Measurements from ENCODE around the gene NCAM1. TPM values are rescaled to one million over a fixed set of nuclear protein-coding genes. Genes with fewer than 3 reads are reported as not detected.

Gene NCAM1
- total and polyA plus RNA-seq, 2 donors (not counting 1 experiment from before 2014, with no cell fraction given) = 0.17 to 2.6 TPM

GRCh38 chr11:112949781-112950575 lies 11.2 kb upstream of the NCAM1 start:
- no peaks in the 10 kb centered on the region for H3K79me2 ChIP-seq (ENCODE audit: control insufficient read depth, insufficient read depth, low read length)
- TF ChIP-seq EZH2 (IDR thresholded peaks at IDR 0.05; ENCODE audit: low read length, missing control alignments) = no peak
- TF ChIP-seq CTCF (conservative IDR thresholded peaks at IDR 0.05 in 1 of 2, IDR thresholded peaks at IDR 0.05 in 1 of 2; ENCODE audit: low read depth in 1 of 2, low read length in 2 of 2) = no peak
- H3K27me3 ChIP-seq (ENCODE audit: control insufficient read depth, insufficient read depth, low read length) = no peaks in the 10 kb centered on the region
- no peaks in the 10 kb centered on the region for H3K4me1 ChIP-seq (ENCODE audit: control insufficient read depth, extremely low read depth, insufficient read depth, low read length)
- H4K20me1 ChIP-seq (ENCODE audit: control insufficient read depth, extremely low read depth, insufficient read depth, low read length) = no peaks in the 10 kb centered on the region
- H3K4me3 ChIP-seq (replicated peaks in 1 of 4; ENCODE audit: control extremely low read depth in 1 of 4, insufficient read depth in 1 of 4, low read depth in 3 of 4, low read length in 4 of 4) = no peak overlapping the region
- H3K9me3 ChIP-seq (ENCODE audit: control insufficient read depth, insufficient read depth, low read depth, low read length) = no peaks in the 10 kb centered on the region
- H3K4me2 ChIP-seq (ENCODE audit: extremely low read depth, insufficient read depth, low read length) = no peak overlapping the region
- H3K27ac ChIP-seq (ENCODE audit: insufficient read depth, low read length) = no peak overlapping the region
- DNase-seq (ENCODE audit: low read depth in 2 of 2) = no peak
- no peak overlapping the region for H3K9ac ChIP-seq (ENCODE audit: insufficient read depth, low read length)
- no peak overlapping the region for H2AFZ ChIP-seq (ENCODE audit: low read length)
- H3K36me3 ChIP-seq (ENCODE audit: control insufficient read depth, insufficient read depth, low read length) = no peaks in the 10 kb centered on the region

GRCh38 chr11:112958670-112959069 lies 2.5 kb upstream of the NCAM1 start:
- Histone ChIP-seq H3K27ac (ENCODE audit: insufficient read depth, low read length) (no peak overlapping the region), H3K36me3 (ENCODE audit: control insufficient read depth, insufficient read depth, low read length) (no peaks in the 10 kb centered on the region), H3K9ac (ENCODE audit: insufficient read depth, low read length) (no peak overlapping the region), H3K4me1 (ENCODE audit: control insufficient read depth, extremely low read depth, insufficient read depth, low read length) (no peaks in the 10 kb centered on the region), H3K4me2 (ENCODE audit: extremely low read depth, insufficient read depth, low read length) (no peak overlapping the region), H3K27me3 (ENCODE audit: control insufficient read depth, insufficient read depth, low read length) (peaks cover 10% of the 10 kb centered on the region), H3K4me3 (replicated peaks in 1 of 4; ENCODE audit: control extremely low read depth in 1 of 4, insufficient read depth in 1 of 4, low read depth in 3 of 4, low read length in 4 of 4) (no peak overlapping the region), H2AFZ (ENCODE audit: low read length) (no peak overlapping the region), H3K9me3 (ENCODE audit: control insufficient read depth, insufficient read depth, low read depth, low read length) (no peaks in the 10 kb centered on the region), H4K20me1 (ENCODE audit: control insufficient read depth, extremely low read depth, insufficient read depth, low read length) (no peaks in the 10 kb centered on the region), H3K79me2 (ENCODE audit: control insufficient read depth, insufficient read depth, low read length) (no peaks in the 10 kb centered on the region)
- TF ChIP-seq EZH2 (IDR thresholded peaks at IDR 0.05; ENCODE audit: low read length, missing control alignments) = no peak
- peak in 1 of 2 donors; percentile 28 for TF ChIP-seq CTCF (conservative IDR thresholded peaks at IDR 0.05 in 1 of 2, IDR thresholded peaks at IDR 0.05 in 1 of 2; ENCODE audit: low read depth in 1 of 2, low read length in 2 of 2)
- DNase-seq (ENCODE audit: low read depth in 2 of 2) = peak; percentile 30 to 55

- DNase-seq (ENCODE audit: low read depth in 2 of 2) = peak in 1 of 2 donors; percentile 7
- no peaks in the 10 kb centered on the region for H4K20me1 ChIP-seq (ENCODE audit: control insufficient read depth, extremely low read depth, insufficient read depth, low read length)
- no peaks in the 10 kb centered on the region for H3K36me3 ChIP-seq (ENCODE audit: control insufficient read depth, insufficient read depth, low read length)
- no peak overlapping the region for H3K9ac ChIP-seq (ENCODE audit: insufficient read depth, low read length)
- H3K4me2 ChIP-seq (ENCODE audit: extremely low read depth, insufficient read depth, low read length) = peak overlapping the region; percentile 80
- no peak overlapping the region for H3K27ac ChIP-seq (ENCODE audit: insufficient read depth, low read length)
- TF ChIP-seq EZH2 (IDR thresholded peaks at IDR 0.05; ENCODE audit: low read length, missing control alignments) = peak; percentile 85
- TF ChIP-seq CTCF (conservative IDR thresholded peaks at IDR 0.05 in 1 of 2, IDR thresholded peaks at IDR 0.05 in 1 of 2; ENCODE audit: low read depth in 1 of 2, low read length in 2 of 2) = no peak
- H3K27me3 ChIP-seq (ENCODE audit: control insufficient read depth, insufficient read depth, low read length) = peaks cover 11% of the 10 kb centered on the region
- peak overlapping the region; percentile 39 to 71 (median 50) for H3K4me3 ChIP-seq (replicated peaks in 1 of 4; ENCODE audit: control extremely low read depth in 1 of 4, insufficient read depth in 1 of 4, low read depth in 3 of 4, low read length in 4 of 4)
- H3K79me2 ChIP-seq (ENCODE audit: control insufficient read depth, insufficient read depth, low read length) = no peaks in the 10 kb centered on the region
- H3K9me3 ChIP-seq (ENCODE audit: control insufficient read depth, insufficient read depth, low read depth, low read length) = no peaks in the 10 kb centered on the region
- H3K4me1 ChIP-seq (ENCODE audit: control insufficient read depth, extremely low read depth, insufficient read depth, low read length) = no peaks in the 10 kb centered on the region
- peak overlapping the region; percentile 13 for H2AFZ ChIP-seq (ENCODE audit: low read length)
These were observed 745 bp downstream of the NCAM1 start for GRCh38 chr11:112961751-112962578.

All from fibroblast of lung (primary cell).